HG03354 (cell line): ENCODE measurements around the gene CRIP2.

Experiments
- ATAC-seq: cut with Tn5 transposase; IDR thresholded peaks from one replicate; pipeline ENCODE4 v1.9.1; 2021; ENCODE audit warnings: mild to moderate bottlenecking; ENCODE audit not compliant: unreplicated experiment, poor library complexity, severe bottlenecking

CRIP2 gene, protein sequence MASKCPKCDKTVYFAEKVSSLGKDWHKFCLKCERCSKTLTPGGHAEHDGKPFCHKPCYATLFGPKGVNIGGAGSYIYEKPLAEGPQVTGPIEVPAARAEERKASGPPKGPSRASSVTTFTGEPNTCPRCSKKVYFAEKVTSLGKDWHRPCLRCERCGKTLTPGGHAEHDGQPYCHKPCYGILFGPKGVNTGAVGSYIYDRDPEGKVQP

DNA sequence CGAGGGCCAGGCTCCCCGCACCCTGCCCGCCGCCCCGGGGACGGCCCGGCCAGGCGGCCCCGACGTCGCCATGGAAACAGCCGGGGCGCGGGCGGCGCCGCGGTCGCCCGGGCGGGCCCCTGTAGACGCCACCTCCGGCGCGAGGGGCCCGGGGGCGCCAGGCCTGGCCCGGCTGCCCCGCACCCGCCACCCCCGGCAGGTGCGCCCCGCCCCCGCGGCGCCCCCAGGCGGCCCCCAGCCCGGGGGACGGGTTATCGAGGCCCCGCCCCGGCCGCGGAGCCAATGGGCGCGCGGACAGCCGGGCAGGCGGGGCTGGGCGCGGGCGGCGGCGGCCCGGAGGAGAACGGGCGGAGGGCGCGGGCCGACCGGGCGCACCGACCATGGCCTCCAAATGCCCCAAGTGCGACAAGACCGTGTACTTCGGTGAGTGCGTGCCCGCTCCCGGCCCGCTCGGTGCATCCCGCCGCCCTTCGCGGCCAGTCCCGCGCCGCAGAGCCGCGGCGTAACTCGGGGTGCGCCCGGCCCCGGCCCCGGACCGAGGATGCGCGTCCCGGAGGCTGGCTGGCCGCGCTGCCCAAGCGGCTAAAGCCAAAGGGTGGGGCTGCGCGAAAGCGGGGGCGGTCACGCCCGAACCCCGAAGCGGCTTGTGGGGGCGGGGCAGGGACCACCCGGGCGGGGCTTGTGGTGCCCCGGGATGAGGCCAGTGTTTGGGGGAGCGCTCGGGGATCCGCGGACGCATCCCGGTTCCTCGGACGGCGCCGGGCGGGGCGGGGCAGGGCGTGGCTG is at the start of gene CRIP2:
TSS of gene CRIP2 (plus strand) at position 339 of the 786 bp plus-strand sequence. CDS start at position 381, 42 bp downstream.
- ATAC-seq, result no peak

DNA sequence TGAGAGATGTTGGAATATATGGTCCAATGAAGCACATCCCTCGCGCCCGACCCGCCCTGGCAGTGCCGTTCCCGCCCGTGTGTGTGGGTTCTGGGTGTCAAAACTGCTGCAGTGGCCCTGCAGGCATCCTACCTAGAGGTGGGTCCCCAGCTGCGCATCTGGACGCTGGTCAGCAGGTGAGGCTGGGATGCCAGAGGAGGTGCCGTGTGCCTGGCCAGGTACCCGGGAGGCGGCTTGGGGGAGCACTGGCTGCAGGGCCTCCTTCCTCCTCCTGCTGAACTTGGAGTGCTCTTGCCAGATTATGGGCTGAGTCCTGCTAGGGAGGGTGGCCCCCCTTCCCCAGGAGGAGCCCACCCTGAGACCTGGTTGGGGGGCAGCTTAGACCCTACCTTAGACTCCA is 49.8 kb upstream of the CRIP2 start:
- no peak for ATAC-seq

DNA sequence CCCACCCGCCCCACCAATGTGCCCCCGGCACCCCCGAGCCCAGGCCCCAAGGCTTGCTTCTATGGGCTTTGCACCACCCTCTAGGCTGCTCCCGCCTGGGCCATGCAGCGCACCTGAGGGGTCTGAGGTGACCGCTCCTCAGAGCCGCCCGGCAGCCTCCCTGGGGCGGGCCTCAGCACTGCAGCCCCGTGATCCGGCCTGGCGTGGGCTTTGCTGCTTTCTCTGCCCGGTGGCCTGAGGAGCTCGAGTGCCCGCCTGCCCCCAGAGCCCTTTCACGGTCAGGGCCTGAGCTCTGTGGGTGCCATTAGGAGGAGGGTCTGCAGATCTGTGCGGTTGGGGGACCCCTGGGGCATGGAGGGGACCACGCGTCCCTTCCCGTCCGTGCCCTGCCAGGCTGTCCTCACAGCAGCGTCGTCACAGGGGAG is 48.8 kb upstream of the CRIP2 start:
- no peak for ATAC-seq

DNA sequence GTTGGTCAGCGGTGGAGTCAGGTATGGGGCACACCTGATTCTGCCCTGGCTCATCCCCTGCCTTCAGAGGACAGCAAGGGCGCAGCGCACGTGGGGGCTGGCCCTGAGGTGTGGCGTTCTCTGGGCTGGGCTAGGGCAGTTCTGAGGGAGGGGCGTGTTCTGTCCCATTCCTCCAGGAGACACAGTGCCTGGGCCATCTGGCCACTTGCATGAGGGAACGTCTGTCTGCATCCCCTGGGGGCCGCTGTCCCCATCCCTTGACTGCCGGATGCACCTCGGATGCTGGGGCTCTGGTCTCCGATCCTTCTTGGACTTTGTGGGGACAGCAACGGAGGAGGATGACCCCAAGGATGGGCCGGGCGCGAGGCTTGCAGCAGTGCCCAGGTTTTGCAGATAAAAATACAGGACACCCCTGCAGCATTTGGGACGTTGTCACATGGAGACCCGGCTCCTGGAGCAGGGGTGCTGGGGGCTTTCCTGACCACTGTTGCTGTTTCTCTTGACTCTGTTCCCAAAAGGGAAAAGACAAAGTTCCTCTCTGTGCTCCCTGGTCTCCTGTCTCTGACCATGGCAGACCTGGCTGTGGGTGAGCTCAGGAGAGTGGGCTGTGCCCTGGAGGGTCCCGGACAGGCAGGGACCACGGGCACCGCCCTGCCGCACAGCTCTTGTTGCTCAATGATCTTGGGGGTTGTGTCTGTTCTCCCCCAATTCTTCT is 48.0 kb upstream of the CRIP2 start:
- no peak for ATAC-seq

DNA sequence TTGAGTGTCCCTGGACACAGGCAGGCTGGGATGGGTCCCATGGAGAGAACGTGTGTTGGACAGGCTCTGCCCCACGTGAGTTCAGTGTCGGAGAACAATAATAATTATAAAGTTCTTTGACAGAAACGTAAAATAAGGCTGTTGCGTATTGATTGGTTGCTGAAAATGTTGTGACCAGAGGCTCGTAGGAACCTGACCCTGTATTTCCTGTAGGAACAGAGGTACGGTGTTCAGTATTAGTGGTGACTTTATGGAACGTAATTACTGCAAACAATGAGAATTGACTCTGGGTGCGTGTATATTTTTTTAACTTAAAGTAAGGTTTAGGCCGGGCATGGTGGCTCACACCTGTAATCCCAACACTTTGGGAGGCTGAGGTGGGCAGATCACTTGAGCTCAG is 47.2 kb upstream of the CRIP2 start:
- no peak for ATAC-seq

DNA sequence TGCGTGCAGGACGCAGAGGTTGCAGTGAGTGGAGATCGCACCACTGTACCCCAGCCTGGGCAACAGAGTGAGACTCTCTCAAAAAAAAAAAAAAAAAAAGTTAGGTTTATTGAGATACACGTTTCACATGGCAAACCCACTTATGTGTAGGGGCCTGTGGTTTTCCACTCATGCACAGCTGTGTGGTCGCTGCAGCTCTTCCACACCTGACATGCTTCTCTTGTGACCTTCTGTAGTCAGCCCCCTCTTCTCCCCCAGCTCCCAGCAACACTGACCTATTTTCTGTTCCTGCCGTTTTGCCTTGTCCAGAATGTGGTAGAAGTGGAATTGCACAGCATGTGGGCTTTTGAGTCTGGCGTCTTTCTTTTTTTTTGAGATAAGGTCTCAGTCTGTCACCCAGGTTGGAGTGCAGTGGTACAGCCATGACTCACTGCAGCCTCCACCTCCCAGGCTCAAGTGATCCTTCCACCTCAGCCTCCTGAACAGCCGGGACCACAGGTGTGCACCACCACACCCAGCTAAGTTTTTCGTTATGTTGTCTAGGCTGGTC is 46.6 kb upstream of the CRIP2 start:
- no peak for ATAC-seq

DNA sequence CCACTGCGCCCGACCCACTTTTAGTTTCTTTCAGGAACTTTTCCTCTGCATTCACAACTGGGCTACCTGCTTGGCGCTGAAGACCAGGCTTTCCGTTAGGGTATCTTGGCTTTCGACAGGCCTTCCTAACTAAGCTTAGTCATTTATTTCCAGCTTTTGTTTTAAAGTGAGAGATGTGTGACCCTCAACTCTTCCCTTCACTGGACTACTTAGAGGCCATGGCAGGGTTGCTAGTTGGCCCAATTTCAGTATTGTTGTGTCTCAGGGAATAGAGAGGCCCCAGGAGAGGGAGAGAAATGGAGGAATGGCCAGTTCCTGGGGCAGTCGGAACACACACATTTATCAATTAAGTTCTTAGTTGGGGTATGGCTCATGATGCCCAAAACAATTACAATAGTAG is 44.6 kb upstream of the CRIP2 start:
- no peak for ATAC-seq

DNA sequence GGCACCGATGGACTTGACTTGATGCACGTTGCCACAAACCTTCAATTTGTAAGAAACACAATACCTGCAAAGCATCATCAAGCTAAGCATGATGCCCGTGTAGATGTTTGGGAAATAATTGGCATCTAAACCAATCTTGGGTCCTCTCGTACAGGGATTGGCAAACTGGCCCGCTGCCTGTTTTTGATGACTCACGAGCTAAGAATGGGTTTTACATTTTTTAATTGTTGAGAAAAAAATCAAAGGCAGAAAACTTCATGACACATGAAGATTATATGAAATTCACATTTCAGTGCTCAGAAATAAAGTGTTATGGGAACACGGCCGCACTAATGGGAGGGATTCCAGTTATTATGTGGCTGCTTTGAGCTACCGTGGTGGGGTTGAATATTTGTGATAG is 44.1 kb upstream of the CRIP2 start:
- ATAC-seq, result no peak

DNA sequence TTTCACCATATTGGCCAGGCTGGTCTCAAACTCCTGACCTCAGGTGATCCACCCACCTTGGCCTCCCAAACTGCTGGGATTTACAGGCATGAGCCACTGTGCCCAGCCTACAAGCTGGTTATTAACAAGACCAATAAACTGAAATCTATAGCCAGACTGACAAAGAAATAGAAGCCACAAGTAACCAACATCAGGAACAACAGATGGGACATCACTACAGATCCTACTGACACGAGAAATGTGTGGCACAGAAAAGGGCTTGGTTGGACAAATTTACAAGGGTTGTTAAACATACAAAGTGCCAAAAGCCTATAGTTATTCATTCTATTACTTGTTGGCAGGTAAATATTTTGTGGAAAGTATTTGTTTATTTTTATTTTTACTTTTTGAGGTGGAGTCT is 43.4 kb upstream of the CRIP2 start:
- ATAC-seq, result no peak

DNA sequence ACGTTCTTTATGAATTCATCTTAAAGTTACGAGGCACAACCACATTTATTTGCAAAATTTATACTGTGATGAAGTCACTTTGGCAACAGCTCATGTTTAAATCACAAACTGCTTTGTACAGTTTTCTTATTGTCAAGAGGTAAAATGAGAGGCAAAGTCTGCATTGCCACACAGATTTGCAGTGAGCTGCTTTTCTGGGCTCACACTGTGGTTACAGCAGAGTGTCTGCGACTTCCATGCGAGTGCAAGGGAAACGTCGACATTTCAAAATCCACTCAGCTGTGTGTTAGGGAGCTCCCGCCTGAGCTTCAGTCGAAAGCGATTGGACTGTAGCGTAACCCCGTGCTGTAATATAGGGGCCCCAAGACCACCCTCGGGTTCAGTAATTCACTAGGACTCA is 42.0 kb upstream of the CRIP2 start:
- ATAC-seq, result no peak

DNA sequence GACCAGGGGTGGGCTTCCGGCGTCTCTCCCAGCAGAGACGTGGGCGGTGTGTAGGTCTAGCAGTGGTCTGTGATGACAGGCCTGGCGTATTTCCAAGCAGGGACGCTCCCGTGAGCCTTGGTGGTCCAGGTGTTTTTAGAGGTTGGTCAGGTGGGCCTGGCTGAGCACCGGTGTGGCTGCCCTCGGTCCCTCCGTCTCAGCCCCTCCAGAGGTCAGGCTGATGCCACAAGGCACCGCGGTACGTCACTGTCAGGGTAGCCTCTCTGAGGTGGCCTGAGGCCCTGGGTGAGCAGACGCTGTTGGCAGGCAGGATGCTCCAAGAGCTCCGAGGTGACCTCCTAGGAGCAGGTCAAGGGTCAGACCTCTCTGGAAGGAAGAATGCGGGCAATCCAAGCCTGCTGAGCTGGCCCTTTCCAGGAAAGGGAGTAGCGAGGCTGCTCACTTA is 41.4 kb upstream of the CRIP2 start:
- no peak for ATAC-seq

DNA sequence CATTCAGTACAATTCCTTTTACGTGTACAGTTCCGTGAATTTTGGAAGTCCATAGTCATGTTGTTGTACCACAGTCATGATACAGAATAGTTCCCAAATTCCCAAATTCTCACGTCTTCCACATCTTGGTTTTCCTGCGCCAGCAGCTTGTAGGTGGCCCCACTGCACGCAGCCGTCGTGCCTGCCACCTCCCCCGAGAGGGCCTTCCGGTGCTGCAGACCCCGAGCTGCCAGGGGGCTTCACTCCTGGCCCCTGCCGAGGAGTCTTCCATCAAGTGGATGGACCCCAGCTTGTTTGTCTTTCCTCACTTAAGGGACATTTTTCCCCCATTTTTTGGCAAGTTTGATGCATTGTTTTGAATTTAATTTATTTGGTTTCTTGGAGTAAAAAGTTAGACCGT is 38.2 kb upstream of the CRIP2 start:
- ATAC-seq, result no peak

DNA sequence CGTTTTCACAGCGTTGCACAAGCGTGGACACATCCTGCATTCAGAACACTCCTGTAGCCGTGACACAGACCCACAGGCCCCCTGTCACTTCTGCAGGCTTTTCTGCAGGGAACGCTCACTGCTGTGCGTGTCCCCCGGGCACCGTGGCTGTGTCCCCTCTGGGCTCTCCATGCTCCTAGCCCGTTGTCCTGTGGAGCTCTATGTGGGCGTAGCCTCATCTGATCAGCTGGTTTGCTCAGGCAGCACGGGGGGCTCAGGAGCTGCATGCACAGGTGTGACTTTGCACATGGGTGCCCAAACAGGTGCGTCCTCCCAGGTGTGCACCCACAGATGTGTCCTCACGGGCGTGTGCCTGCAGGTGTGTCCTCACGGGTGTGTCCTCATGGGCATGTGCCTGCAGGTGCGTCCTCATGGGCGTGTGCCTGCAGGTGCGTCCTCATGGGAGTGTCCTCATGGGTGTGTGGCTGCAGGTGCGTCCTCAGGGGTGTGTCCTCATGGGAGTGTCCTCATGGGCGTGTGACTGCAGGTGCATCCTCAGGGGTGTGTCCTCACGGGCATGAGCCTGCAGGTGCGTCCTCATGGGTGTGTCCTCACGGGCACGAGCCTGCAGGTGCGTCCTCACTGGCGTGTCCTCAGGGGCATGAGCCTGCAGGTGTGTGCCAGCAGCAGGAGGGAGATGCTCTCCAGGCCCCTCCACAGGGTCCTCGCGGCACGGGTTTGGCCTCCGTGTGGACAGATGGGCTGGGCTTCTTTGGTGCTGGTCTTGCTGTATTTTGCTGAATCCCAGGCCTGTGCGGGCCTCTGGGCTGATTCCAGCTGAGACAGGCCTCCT is 37.5 kb upstream of the CRIP2 start:
- no peak for ATAC-seq

DNA sequence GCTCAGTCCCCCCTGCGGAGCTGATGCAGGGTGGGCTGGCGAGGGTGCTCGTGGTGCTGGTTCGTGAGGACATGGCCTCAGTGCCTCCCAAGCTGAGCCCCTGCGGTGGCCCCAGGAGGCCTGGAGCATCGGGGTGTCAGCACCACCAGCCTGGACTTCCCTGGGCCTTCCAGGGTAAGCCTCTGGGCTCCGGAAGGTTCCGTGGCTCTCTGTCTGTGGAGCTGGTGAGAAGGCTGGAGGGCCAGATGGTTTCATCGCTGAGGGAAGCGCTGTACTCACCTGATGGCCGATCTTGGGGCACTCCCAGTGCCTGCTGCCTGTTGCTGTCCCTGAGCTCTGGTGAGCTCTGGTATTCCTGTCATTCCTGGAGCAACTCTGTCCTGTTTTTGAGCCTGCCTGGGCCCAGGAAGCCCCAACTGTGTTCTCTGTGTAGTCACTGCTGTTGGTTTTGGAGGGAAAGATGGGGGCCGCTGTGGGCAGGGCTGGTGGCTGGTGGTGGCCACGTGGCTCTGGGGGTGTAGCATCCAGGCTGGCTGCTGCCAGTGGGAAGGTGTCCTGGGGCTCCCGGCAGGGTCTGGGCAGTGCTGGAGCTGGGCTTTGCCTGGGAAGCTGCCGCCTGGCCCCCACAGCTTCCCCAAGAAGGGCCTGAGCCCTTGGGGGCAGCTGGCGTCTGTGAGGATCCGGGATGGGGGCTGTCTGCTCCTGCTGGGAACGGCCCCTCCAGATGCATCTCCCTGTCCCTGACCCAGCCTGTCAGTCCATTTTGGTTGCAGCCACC is 36.7 kb upstream of the CRIP2 start:
- no peak for ATAC-seq

DNA sequence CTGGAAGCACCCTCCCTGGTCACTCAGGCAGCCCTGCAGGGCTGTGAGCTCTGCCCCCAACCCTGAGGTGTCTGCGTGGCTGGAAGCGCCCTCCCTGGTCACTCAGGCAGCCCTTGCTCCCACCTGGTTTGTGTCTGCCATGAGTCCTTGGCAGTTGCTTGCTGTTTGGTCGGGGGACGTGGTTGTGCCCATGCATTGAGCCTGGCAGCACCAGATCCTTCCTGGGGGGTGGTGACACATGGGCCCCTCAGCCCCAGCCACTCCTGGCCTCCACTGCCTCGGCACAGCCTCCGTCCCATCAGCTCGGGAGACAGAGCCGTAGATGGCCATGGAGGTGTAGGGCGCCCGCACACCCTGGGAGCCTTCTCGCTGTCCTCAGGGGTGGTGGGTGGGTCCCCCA is 35.4 kb upstream of the CRIP2 start:
- ATAC-seq, result no peak

DNA sequence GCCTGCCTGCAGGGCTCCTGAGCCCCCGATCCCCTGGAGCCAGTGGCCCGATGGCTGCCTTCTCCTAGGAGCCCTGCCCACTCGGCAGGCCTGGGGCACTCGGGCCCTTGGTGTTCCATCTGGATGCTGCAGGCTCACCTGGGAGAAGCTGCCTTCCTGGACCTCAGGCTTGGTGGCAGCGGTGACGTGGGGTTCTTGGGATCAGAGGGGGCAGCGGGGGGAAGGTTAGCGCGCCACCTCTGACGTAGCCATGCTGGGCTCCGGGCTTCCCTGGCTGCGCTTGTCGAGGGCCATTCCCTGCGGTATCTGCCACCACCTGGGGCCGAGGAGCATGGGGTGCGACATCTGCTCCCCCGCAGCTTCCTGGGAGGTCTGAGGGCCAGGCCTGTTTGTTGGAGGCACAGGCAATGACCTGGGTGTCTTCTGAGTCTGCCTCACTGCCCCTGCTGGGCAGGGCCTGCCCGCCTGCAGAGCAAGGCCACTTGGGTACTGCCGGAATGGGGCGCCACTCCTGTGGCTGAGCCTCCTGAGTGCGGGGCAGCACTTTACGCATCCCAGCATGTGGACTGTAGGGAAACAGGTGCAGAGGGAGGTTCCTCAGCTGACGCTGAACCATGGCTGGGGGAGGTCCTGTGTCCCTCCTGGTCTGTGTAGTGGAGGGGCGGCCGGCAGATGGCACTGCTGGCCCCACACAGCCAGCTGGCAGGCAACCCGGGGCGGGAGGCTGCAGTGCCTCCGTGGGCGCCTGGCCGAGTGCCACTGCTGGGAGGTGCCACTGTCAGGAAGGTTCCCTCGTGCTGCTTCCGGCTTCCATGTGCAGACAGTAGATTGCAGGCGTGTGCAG is 34.7 kb upstream of the CRIP2 start:
- no peak for ATAC-seq

DNA sequence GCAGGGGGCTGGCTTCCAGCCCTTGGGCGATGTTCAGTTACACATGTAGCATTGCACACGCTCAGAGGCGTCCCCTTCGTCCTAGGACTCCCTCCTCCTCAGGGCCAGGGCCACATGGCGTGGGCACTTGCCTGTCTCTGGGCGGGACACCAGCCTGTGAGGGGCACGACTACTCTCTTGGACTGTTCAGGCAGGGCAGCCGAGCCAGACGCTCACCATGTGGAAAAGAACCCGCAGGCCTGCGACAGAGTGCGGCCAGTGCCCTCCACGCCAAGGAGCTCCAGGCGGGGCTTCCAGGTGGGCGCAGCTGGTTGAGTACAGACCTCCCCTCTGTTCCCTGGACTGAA is 34.1 kb upstream of the CRIP2 start:
- ATAC-seq, result no peak

DNA sequence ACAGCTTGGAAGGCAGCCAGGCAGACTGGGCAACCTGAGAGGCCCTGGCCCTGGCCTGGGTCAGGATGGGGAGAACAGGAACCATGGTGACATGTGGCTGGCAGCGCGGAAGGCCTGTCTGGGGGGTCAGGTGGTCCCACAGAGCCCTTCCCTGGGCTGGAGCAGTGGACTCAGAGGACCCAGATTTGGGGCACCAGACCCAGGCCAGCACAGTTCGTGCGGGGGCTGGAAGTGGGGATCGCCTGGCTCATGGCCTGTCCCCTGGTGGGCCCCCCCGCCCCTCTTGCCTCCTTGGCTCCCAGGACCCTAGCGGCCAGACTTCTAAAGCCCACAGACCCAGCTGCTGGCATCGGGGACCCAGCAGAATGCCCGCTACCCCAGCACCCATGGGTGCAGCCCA is 33.6 kb upstream of the CRIP2 start:
- no peak for ATAC-seq
